ENCODE results near the gene ABHD6. TPM values are rescaled to one million over a fixed set of nuclear protein-coding genes. Genes with fewer than 3 reads are reported as not detected.
"Not testable (repeated sequence)": the region's sequence is repeated elsewhere in the genome, so short reads cannot be mapped to it uniquely, and the experiment has no call there.

ABHD6 gene
- total and polyA plus RNA-seq, 4 donors, result 5.2 to 14.1 (median 10.7) TPM

DNA sequence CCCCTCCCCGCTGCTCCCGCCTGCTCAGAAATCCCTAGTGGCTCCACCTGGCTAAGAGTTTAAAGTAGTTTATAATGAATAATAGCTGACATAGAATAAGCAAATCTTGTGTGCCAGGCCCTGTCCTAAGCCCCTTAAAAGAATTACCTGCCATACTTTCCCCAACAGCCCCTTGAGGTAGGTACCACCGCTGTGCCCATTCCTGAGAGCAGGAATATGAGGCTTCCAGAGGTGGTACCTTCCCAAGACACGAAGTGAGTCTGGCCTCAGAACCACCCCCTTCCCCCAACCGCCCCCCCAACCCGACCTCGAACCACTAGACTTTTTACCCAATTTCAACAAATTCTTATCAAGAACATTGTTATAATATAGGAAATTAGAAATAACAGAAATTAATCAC is 1.2 kb downstream of the ABHD6 start:
- H3K9ac ChIP-seq (ENCODE audit: insufficient read depth in 1 of 2, low read length in 2 of 2), result no peak overlapping the region
- no peak overlapping the region for H3K27ac ChIP-seq (ENCODE audit: low read depth in 1 of 2, low read length in 1 of 2)
- H3K36me3 ChIP-seq (ENCODE audit: control insufficient read depth in 4 of 4, insufficient read depth in 4 of 4, low read length in 4 of 4), result no peaks in the 10 kb centered on the region
- TF ChIP-seq, protein P1, sequence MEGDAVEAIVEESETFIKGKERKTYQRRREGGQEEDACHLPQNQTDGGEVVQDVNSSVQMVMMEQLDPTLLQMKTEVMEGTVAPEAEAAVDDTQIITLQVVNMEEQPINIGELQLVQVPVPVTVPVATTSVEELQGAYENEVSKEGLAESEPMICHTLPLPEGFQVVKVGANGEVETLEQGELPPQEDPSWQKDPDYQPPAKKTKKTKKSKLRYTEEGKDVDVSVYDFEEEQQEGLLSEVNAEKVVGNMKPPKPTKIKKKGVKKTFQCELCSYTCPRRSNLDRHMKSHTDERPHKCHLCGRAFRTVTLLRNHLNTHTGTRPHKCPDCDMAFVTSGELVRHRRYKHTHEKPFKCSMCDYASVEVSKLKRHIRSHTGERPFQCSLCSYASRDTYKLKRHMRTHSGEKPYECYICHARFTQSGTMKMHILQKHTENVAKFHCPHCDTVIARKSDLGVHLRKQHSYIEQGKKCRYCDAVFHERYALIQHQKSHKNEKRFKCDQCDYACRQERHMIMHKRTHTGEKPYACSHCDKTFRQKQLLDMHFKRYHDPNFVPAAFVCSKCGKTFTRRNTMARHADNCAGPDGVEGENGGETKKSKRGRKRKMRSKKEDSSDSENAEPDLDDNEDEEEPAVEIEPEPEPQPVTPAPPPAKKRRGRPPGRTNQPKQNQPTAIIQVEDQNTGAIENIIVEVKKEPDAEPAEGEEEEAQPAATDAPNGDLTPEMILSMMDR (IDR thresholded peaks at IDR 0.05; ENCODE audit: control extremely low read depth, extremely low read depth), result no peak
- peaks cover 0 to 18% (median 0%) of the 10 kb centered on the region in 5 donors for H3K4me1 ChIP-seq (ENCODE audit: control insufficient read depth in 5 of 5, insufficient read depth in 5 of 5, low read length in 5 of 5)
- peak overlapping the region; percentile 76 for H3K4me3 ChIP-seq
- H3K9me3 ChIP-seq (ENCODE audit: control insufficient read depth in 4 of 4, insufficient read depth in 3 of 4, low read length in 3 of 4), result peaks cover 0 to under 1% (median 0%) of the 10 kb centered on the region in 4 donors
- H3K27me3 ChIP-seq (ENCODE audit: control insufficient read depth in 3 of 3, insufficient read depth in 3 of 3, low read length in 2 of 3), result peaks cover 0 to 5% (median under 1%) of the 10 kb centered on the region in 3 donors
- DNase-seq (no peak), ATAC-seq (ENCODE audit: insufficient read depth, low FRiP score) (no peak)
- WGBS, 2 donors, result 71 to 79% methylated on average over 7 of the region's 7 CpGs

DNA sequence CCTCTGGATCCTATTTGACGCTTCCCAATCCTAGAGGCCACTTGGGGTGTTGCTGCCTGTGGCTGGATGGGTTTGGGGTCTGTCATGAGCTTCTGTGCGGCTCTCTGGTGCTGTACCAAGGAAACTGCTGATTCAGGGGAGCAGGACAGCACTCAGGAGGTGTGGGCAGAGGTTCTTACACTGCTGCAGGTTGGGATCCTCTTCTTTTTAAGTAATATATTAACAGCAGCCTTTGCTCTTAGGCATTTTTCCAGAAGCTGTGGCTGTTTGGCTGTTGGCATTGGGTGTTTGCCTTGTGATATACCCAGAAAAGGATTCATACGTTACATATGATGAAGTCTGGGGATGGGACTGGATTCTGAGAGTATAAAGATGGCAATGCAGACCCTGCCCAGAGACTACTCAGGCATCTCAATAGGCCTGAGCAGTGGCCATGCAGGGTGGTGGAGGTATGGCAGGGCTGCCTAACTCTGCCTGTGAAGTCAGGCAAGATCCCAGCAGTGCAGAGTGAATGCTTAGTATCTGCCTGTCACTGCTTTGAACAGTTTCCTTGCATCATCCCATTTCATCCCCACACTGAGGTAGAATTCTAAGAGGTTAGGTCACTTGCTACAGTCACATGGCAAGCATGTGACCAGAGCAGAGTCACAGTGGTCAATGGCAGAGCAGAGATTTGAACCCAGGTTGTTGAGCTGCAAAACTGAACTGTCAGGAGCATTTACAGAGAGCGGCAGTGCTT is 3.9 kb downstream of the ABHD6 start:
- no peaks in the 10 kb centered on the region for H3K36me3 ChIP-seq (ENCODE audit: control insufficient read depth in 4 of 4, insufficient read depth in 4 of 4, low read length in 4 of 4)
- H3K9ac ChIP-seq (ENCODE audit: insufficient read depth in 1 of 2, low read length in 2 of 2), result no peak overlapping the region
- no peak for DNase-seq
- peaks cover 0 to 19% (median 3%) of the 10 kb centered on the region in 5 donors for H3K4me1 ChIP-seq (ENCODE audit: control insufficient read depth in 5 of 5, insufficient read depth in 5 of 5, low read length in 5 of 5)
- no peak overlapping the region for H3K27ac ChIP-seq (ENCODE audit: low read depth in 1 of 2, low read length in 1 of 2)
- H3K9me3 ChIP-seq (ENCODE audit: control insufficient read depth in 4 of 4, insufficient read depth in 3 of 4, low read length in 3 of 4), result no peaks in the 10 kb centered on the region
- no peak overlapping the region for H3K4me3 ChIP-seq
- ATAC-seq (ENCODE audit: insufficient read depth, low FRiP score), result no peak
- TF ChIP-seq, protein P1 (IDR thresholded peaks at IDR 0.05; ENCODE audit: control extremely low read depth, extremely low read depth), result no peak
- WGBS, 2 donors, result 95 to 97% methylated on average over 4 of the region's 4 CpGs
- no peaks in the 10 kb centered on the region for H3K27me3 ChIP-seq (ENCODE audit: control insufficient read depth in 3 of 3, insufficient read depth in 3 of 3, low read length in 2 of 3)

DNA sequence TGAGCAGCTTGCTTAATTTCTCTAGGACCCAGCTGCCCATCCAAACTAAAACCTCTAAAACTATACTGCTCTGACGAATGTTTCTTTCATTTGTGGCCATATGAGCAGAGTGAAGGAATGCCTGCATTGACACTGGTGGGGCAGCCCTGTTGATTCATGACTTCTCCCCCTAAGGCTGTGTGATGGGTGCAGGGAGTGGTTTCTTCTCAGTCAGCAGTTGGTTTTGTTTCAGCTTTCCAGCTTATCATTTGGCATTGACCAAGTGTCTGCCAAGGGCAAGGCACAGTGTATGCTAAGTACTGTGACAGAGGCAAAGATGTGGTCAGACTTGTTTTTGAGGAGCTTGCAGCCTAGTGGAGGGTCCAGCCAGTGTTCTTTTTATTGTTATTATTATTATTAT is 4.7 kb downstream of the ABHD6 start:
- no peak overlapping the region for H3K9ac ChIP-seq (ENCODE audit: insufficient read depth in 1 of 2, low read length in 2 of 2)

DNA sequence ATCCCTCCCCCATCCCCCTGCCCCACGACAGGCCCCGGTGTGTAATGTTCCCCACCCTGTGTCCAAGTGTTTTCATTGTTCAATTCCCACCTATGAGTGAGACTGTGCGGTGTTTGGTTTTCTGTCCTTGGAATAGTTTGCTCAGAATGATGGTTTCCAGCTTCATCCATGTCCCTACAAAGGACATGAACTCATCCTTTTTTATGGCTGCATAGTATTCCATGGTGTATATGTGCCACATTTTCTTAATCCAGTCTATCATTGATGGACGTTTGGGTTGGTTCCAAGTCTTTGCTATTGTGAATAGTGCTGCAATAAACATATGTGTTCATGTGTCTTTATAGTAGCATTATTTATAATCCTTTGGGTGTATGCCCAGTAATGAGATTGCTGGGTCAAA is 5.3 kb downstream of the ABHD6 start:
- H3K36me3 ChIP-seq (ENCODE audit: control insufficient read depth in 4 of 4, insufficient read depth in 4 of 4, low read length in 4 of 4); H3K27ac ChIP-seq (ENCODE audit: low read depth in 1 of 2, low read length in 1 of 2); H3K4me3 ChIP-seq; DNase-seq; H3K27me3 ChIP-seq (ENCODE audit: control insufficient read depth in 3 of 3, insufficient read depth in 3 of 3, low read length in 2 of 3); H3K9ac ChIP-seq (ENCODE audit: insufficient read depth in 1 of 2, low read length in 2 of 2); ATAC-seq (ENCODE audit: insufficient read depth, low FRiP score); H3K9me3 ChIP-seq (ENCODE audit: control insufficient read depth in 4 of 4, insufficient read depth in 3 of 4, low read length in 3 of 4): not testable (repeated sequence)
- WGBS, 2 donors, result 72 to 84% methylated on average over 4 of the region's 4 CpGs
- H3K4me1 ChIP-seq (ENCODE audit: control insufficient read depth in 5 of 5, insufficient read depth in 5 of 5, low read length in 5 of 5), result peaks cover 0 to 13% (median 3%) of the 10 kb centered on the region in 5 donors

More for the DNA sequence above, 4.7 kb downstream of the ABHD6 start:
- 71 to 94% methylated on average over 1 of the region's 1 CpG for WGBS, 2 donors
- H3K36me3 ChIP-seq (ENCODE audit: control insufficient read depth in 4 of 4, insufficient read depth in 4 of 4, low read length in 4 of 4), result no peaks in the 10 kb centered on the region
- TF ChIP-seq, protein P1 (IDR thresholded peaks at IDR 0.05; ENCODE audit: control extremely low read depth, extremely low read depth), result no peak
- H3K27me3 ChIP-seq (ENCODE audit: control insufficient read depth in 3 of 3, insufficient read depth in 3 of 3, low read length in 2 of 3), result no peaks in the 10 kb centered on the region
- H3K27ac ChIP-seq (ENCODE audit: low read depth in 1 of 2, low read length in 1 of 2), result no peak overlapping the region
- H3K4me1 ChIP-seq (ENCODE audit: control insufficient read depth in 5 of 5, insufficient read depth in 5 of 5, low read length in 5 of 5), result peaks cover 0 to 13% (median 3%) of the 10 kb centered on the region in 5 donors
- H3K9me3 ChIP-seq (ENCODE audit: control insufficient read depth in 4 of 4, insufficient read depth in 3 of 4, low read length in 3 of 4), result no peaks in the 10 kb centered on the region
- ATAC-seq (ENCODE audit: insufficient read depth, low FRiP score), result no peak
- no peak overlapping the region for H3K4me3 ChIP-seq
- DNase-seq, result no peak
